ENCODE results near the gene LKAAEAR1.

- no peak for TF ChIP-seq CTCF (conservative IDR thresholded peaks at IDR 0.05; ENCODE audit: low read depth in 2 of 2)
- no peak for TF ChIP-seq POLR2AphosphoS5 (IDR thresholded peaks at IDR 0.05; ENCODE audit: low read depth)
- TF ChIP-seq REST (IDR thresholded peaks at IDR 0.05; ENCODE audit: unreplicated experiment), result no peak
- no peak for TF ChIP-seq ZNF462 (CRISPR knock-in tag; IDR thresholded peaks at IDR 0.05)
- no peak for TF ChIP-seq JUNB (IDR thresholded peaks at IDR 0.05; ENCODE audit: unreplicated experiment)
Observed at GRCh38 chr20:64129146-64129782, 45.1 kb upstream of the LKAAEAR1 start.
